Glomerular visceral epithelial cell (primary cell): ENCODE measurements around the gene GOLGA5.
"Not testable (repeated sequence)": the region's sequence is repeated elsewhere in the genome, so short reads cannot be mapped to it uniquely, and the experiment has no call there.

Experiments
- DNase-seq: peaks from one replicate; pipeline ENCODE4 v3.0.0-alpha.2; 2016; ENCODE audit errors: extremely low spot score

GOLGA5 gene

DNA sequence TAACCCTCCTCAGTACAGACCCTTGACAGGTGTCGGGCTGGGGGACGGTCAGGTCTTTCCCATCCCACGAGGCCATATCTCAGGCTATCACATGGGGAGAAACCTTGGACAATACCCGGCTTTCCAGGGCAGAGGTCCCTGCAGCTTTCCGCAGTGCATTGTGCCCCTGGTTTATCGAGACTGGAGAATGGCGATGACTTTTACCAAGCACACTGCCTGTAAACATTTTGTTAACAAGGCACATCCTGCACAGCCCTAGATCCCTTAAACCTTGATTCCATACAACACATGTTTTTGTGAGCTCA lies 26.4 kb downstream of the GOLGA5 start:
- not testable (repeated sequence) for DNase-seq

DNA sequence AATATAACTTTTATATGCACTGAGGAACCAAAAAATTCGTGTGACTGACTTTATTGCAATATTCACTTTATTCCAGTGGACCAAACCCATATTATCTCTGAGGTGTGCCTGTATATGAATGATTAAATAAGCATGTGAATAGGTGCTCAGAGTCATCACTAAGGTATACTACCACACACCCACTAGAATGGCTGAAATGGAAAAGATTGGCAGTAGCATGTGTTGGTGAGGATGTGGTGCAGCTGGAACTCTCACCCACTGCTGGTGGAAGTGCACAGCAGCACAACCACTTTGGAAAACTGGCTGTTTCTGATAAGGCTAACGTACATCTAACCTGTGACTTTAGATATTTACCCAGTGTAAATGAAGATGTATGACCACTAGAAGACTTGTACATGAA lies 36.8 kb downstream of the GOLGA5 start:
- no peak for DNase-seq

DNA sequence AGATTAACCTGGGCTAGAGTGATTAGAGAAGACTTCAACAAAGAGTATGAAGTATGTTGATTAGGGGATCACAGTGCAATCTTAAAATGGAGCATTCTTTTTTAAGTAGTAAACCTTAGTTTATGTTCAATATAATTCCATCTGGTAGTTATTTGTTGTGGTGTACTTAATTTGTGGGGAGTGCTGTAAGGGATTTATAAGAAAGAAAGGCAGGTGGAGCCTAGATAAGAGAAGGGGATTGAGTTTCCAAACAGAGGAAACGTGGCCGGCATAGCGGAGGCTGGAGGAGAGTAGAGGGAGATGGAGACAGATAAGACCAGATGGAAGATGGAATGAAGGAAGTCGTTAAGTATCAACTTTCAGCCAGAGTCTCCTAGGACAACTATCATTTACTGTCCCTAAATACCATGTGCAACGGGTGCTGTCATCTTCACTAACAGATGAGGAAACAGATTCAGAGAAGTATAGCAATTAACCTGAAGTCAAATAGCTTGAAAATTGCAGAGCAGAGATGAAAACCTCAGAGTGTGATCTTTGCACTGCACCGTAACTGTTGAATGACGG lies 38.1 kb downstream of the GOLGA5 start:
- DNase-seq = no peak

DNA sequence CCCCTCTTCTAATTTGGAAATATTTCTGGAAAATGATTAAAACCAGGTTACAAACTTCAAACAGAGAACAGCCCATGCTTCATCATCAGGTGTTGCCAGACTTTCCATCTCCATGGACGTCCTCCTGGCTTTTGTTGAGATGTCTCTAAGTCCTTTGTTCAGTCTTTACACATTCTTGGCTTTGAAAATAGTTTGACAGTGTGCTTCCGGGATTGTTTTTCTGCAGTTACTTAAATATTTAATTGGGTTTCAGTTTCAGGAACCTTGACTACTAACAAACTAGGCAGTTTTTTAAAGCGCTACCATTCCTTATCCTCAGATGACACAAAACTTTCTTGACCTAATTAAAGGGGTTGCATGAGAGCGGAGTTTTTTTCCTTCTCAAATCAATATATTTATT lies 47.8 kb downstream of the GOLGA5 start:
- DNase-seq = no peak

DNA sequence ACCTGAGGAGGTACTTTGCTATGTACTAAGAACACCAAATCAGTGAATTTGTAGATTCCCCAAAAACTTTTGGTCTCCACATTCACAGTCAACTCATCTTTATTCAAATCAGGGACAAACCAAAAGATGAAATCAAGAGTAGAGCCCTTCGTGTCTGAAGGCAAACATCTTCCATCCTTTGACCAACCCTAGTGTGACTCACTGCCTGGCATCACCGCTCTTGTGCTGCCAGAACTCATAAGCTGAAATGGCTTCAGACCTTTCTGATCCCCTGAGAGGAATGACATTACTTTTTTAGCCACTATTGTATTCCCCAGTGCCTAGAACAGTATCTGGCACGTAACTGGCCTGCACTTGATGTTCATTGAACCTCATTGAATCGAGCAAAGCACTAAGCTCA lies 50.1 kb downstream of the GOLGA5 start:
- no peak for DNase-seq

DNA sequence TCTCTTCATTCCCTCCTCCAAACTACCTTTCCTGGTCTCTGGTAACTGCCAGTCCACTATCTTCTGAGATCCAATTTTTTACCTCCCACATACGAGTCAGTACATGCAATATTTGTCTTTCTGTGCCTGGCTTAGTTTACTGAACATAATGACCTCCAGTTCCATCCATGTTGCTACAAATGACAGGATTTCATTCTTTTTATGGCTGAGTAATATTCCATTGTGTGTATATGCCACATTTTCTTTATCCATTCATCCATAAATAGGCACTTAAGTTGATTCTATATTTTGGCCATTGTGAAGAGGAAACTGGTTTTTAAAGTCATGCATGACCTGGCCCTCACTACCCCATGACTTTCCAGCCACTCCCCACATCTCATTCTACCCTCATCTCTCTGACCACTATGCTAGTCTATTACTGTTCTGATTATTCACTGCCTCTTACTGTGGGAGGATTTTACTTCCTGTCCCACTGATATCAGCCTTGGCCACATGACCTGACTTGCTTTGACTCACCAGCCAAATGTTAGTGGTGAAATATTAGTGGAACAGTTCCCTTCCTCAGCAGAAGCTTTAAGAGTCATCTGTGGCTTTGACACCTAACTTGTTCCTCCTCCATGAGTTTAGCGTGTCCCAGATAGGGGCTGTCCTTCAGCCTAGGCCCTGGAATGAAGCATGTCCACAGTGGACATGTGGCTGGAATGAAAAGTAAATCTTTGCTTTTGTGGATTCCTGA lies 52.2 kb downstream of the GOLGA5 start:
- DNase-seq = peak; percentile 46

DNA sequence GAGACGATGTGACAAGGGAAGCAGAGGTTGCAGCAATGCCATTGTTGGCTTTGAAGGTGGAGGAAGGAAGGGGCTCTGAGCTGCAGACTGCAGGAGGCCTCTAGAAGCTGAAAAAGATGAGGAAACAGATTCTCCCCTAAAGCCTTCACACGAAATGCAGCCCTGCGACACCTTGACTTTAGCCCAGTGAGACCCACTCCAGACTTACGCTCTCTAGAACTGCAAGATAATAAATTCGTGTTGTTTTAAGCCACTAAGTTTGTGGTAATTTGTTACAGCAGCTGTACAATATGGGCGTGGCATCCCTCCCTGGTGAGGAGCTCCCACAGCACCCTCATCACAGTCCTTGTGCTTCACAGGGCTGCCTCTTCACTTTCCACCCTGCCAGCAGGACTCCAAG lies 53.2 kb downstream of the GOLGA5 start:
- DNase-seq = no peak

DNA sequence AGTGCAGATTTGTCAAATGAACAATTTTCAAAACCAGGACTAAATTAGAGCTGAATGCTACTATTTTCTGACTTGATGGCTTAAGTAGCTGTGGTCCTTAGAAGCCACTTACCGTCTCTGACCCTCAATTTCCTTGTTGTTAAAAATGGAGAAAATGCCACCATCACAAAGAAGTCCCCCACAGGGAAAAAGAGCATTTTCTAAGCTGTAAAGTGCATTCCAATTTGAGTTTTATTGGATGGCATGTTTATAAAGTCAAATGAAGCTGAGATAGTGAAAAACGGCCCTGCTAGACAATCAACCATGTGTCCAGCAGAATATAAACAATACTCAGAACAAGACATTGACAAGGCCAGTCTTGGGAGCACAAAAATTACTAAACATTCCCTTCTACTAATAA lies 53.6 kb downstream of the GOLGA5 start:
- no peak for DNase-seq

DNA sequence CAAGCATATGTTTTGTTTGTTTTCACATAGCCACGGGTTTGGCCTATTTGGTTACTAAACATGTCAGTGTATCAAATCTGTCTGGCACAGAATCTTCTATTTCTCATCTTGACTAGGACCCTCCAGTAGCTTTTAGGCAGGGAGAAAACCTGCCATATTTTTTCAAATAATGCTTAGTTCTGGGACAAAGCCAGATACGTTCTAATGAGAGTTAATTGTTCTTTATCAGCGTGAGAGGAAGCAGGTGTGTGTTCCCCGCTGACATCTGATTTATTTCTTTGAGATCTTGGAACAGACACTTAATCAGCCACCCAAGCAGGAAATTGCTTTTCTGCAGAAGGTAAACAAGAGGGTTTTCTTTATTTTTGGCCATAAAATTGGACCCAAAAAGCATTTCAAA lies 54.8 kb downstream of the GOLGA5 start:
- DNase-seq = no peak

DNA sequence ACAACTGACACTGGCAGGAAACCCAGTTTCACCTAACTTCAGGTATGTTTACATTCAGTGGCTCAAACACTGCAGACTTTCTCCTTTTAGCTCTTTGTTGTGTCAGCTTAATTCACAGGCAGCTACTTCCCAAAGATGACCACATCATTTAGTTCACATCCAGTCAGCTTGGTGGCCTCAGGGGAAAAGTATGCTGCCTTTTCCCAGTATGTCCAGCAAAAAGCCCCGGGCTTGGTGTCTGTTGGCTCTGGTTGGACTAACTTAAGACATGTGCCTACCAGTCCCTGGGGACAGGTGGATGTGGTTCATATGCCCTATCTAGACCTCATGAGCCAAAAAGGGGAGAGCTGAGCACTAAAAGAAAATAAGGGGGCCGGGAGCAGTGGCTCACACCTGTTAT lies 56.4 kb downstream of the GOLGA5 start:
- no peak for DNase-seq

DNA sequence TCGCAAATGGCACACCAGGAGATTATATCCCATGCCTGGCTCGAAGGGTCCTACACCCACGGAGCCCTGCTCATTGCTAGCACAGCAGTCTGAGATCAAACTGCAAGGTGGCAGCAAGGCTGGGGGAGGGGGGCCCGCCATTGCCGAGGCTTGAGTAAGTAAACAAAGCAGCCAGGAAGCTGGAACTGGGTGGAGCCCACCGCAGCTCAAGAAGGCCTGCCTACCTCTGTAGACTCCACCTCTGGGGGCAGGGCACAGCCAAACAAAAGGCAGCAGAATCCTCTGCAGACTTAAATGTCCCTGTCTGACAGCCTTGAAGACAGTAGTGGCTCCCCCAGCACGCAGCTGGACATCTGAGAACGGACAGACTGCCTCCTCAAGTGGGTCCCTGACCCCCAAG lies 59.0 kb downstream of the GOLGA5 start:
- DNase-seq = not testable (repeated sequence)

DNA sequence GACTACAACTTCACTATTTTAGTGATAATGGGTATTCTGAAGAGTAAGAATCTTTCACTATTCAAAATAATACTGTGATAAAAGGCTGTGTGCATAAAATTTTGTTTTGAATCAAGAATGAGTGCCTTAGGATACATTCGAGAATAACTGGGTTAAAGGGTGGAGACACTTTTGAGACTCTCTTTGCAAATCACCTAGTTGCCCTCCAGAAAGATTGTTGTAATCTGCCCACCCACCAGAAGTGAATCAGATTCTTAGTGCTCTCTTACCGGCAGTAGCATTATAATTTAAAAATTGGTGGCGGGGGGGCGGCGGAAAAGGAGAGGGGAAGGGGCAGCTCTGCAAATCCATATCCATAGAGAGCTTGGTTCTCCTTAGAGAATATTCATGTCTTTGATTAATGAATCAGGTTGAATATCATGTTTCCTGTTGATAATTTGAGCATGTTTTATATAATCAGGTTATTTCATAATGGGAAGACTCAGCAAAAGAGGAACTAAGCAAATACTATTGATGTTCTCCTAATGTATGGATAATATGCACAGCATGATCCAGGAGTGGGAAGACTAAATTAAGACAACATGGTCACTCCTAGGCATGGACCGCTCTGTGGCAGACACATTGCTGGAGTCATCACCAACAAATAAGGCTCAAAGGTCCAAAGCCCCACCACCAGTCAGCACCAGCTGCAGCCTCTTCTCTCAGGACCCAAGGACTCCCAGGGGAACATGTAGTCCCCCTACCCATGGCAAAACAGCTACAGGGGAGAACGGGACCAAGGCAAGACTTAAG lies 66.1 kb downstream of the GOLGA5 start:
- no peak for DNase-seq

DNA sequence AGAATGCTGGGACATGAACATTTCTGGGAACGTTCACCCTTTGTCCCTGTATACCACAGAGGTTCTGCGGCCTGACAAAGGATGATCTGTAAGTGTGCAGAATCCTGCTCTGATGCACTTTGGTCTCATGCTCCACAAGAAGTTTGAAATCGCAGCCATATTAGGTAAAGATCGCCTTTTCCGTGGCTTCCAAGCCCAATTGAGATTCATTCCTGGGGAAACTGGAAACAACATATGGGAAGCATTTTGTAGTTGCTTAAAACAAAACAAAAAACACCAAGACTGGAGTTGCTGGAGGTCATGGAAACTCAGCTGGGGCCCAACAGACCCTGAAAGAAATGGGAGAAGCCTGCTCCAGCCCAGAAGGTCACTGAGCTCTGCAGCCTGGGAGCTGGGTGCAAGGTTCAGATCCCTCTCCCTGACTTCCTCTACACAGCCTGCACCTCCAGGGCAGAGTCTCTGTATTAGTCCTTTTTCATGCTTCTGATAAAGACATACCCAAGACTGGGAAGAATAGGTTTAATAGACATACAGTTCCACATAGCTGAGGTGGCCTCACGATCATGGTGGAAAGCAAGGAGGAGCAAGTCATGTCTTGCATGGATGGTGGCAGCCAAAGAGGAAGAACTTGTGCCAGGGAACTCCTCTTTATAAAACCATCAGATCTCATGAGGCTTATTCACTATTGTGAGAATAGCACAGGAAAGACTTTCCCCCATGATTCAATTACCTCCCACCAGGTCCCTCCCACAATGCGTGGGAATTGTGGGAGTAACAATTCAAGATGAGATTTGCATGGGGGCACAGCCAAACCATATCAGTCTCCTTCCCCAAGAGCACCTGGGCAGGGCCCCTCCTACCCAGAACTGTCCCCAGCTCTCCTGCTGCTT lies 68.0 kb downstream of the GOLGA5 start:
- DNase-seq = no peak

DNA sequence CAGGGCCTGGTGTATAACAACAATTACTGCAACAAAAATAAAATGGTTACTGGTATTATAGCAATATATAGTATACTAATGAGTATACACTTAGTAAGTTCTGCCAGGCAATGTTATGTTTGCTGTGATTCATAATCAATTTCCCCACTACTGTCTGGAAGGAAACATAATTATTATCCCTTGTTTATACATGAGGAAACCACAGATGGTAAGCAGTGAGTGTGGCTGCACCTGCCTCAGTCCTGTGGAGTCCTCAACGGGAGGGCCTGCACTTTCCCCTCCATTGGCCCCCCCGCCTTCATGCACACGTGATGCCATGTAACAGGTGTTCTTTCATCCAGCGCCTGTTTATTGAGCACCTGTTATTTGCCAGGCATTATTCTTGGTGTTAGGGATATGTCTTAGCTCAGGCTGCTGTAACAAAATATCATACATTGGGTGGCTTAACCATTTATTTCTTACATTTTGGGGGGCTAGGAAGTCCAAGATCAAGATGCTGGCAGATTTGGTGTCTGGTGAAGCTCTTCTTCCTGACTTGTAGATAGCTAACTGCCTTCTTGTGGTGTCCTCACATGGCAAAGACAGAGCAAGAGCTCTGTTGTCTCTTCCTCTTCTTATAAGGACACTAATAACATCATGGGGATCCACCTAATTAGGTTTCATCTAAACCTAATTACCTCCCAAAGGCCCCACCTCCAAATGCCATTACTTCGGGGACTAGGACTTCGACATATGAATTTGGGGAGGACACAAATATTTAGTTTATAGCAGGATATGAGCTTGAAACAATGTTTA lies 69.4 kb downstream of the GOLGA5 start:
- no peak for DNase-seq

DNA sequence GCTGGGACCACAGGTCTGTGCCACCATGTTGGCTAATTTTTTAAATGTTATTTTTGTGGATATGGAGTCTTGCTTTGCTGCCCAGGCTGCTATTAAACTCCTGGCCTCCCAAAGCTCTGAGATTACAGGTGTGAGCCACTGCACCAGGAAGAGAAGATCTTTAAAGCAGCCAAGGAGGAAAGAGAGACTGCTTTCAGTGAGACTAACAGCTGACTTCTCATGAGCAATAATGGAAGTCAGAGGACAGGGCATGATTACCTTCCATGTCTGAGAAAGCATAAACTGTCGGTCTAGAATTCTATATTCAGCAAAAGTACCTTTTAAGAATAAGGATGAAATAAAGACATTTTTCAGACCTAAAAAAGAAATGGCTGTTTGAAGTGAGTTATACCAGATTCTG lies 71.6 kb downstream of the GOLGA5 start:
- DNase-seq = no peak

DNA sequence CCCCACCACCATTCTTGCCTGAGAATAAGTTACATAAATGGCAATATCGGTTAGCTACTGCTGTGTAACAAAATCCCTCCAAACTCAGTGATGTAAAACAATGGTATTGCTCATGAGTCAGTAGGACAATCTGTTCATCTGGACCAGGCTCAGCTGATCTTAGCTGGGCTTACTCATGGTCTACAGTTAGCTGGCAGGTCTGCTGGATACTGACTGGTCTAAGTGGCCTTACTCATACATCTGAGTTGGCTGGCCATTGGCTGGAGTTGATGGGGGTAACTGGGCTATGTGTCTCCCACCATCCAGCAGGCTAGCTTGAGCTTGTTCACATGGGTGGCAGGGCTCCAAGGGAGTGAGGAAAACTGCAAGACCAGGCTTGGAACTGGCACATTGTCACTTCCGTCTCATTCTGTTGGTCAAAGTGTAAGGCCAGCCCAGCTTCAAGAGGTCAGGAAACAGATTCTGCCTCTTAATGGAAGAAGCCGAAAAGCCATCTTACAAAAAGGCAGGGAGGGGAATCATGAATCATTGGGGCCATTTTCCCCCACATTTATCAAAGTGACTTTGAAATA lies 72.2 kb downstream of the GOLGA5 start:
- no peak for DNase-seq

DNA sequence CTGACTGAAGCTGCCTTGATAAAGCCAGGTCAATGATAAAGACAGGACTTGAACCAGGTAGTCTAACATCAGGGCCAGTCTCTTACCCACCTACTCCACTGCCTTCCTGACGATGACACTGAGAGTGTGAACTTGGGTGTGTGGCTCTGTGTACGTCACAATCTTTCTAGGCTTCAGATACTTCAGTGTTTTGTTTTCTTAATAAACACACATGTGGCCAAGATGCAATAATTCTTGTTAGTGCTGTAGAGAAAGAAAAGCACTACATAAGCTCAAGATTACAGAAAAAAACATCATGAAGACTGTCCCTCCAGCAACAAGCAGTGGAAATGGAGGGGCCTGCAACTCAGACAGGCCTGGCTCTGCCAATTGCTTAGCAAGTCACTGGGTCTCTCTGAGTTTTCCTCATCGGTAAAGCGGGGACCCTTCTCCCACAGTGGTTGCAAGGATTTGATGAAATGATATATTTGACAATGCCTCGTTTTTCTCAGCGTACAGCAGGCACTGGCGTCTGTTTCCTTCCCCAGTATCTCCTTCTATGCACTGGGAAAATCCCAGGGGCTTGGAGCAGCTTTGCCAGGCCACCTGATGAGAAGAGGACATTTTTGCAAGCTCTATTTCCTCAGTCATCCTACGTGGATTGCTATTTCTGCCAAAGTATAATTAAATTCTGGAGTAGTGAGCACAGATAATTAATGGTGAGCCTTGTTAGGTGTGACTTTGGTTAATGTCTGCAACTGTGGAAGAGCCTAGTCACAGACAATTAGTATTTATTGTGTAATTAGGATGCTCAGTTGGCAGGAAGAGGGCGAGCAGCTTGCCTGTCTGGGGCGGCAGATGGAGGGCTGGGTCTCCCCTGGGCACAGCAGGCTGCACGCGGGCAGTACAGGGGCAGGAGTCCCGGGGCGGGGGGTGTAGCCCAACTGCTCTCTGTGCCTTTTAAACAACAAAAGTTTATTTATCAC lies 73.1 kb downstream of the GOLGA5 start:
- no peak for DNase-seq

DNA sequence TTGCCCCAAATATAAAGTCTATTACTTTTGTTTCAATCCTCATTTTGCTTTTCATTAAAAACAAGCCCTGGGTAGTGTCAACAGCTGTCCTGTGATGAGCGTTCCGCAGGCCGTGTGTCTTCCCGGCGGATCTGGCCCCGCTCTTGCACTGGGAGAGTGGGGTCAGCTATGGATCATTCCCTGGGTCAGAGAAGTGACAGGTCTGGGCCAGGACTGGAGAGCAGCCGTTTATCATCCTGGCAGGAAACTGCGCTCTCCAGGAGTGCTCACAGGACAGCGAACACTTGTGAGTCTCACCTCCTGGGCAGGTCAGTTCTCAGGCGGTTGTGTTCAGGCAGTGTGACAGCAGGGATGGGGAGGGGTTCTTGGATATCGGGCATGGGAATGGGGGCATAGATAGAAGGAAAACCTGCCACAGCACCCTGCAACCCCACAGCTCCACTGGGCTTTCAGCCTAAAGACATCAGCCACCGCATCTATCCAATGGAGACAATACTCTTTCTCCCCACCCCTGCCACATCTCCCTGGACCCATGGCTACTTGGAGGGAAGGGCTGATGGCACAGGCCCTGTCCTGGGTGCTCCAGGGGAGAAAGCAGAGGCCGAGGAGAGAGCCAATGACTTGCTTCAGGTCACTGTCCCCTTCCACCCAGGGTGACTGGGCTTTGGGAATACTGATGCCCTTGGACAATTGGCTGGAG lies 81.0 kb downstream of the GOLGA5 start:
- DNase-seq = no peak

DNA sequence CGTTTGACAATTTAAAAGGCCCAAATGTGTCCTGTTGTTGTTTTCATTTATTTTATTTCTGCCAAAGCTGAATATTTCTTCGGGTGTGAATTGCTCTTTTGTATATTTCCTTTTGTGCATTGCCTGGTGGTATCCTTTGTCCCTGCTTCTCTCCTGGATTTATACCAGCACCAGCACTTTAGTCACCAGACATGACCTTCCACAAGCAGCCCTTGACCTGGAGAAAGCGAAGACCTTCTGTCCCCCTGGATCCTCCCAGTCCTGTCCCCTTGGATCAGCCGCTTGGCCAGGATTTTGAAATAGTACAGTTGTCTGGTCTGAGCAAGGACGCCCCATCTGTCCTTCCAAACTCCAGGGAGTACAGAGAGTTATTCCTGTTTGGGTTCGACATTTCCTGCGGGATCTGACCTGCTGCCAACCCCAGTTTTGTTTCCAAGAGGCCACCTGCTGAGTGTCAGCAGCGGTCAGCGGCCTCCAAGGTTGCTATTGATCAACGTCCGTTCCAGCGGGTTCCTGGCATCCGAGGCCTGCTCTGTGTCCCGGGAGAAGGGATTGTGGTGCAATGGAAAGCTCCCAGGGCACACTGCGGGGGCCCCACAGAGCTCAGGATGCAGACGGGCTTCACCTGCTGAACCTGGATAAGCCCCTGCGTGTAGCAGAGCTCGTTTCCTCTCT lies 83.8 kb downstream of the GOLGA5 start:
- no peak for DNase-seq
